Hepatocyte (in vitro differentiated cells): ENCODE measurements around the gene MFAP3L.

Experiments used
- EZH2phosphoT487 ChIP-seq: fragments of 200-600 bp; sonication (generic); IDR thresholded peaks from one replicate; pipeline ENCODE4 v1.6.1; 2018; ENCODE audit warnings: antibody characterized with exemption, mild to moderate bottlenecking, low read depth, moderate library complexity; ENCODE audit not compliant: unreplicated experiment, severe bottlenecking
- TF ChIP-seq, protein P1 (sequence below): fragments of 200-600 bp; sonication (generic); IDR thresholded peaks from 2 replicates; pipeline ENCODE4 v1.5.1; 2016; ENCODE audit warnings: antibody characterized with exemption, mild to moderate bottlenecking; ENCODE audit not compliant: poor library complexity

DNA sequence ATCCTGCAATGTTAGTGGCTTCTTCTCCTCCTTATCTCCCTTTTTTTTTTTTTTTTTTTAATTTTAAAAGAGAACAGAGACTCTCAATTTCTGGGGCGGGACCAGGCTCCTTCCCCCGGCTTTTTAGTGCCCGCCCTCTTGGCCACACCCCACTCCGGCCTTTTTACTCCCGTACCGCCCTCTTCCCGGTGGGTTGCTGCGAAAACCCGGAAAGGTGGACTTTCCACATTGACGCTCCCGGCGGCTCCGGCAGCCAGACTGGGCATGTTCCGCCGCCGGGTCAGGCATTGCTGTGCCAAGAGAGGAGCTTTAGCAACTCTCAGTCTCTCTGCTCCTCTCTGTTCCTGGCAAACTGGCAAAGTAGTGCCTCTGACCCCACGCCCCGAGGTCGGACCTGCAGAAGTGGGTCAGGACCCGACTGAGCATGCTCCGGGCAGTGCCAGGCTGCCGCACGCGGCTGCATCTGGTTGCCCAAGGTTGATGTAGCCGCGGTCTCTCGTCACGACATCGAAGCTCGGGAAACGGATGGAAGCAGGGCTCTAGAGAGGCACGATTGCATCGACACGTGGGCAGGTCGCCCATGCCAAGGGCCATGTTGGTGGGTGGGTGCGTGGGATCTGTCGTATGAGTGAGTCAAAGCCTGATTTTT, 1.1 kb upstream of the MFAP3L start:
- TF ChIP-seq EZH2phosphoT487 = no peak
- TF ChIP-seq, protein P1, sequence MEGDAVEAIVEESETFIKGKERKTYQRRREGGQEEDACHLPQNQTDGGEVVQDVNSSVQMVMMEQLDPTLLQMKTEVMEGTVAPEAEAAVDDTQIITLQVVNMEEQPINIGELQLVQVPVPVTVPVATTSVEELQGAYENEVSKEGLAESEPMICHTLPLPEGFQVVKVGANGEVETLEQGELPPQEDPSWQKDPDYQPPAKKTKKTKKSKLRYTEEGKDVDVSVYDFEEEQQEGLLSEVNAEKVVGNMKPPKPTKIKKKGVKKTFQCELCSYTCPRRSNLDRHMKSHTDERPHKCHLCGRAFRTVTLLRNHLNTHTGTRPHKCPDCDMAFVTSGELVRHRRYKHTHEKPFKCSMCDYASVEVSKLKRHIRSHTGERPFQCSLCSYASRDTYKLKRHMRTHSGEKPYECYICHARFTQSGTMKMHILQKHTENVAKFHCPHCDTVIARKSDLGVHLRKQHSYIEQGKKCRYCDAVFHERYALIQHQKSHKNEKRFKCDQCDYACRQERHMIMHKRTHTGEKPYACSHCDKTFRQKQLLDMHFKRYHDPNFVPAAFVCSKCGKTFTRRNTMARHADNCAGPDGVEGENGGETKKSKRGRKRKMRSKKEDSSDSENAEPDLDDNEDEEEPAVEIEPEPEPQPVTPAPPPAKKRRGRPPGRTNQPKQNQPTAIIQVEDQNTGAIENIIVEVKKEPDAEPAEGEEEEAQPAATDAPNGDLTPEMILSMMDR = no peak
